OCI-LY7 (cell line): ENCODE data around the gene FADS6. TPM values are rescaled to one million over a fixed set of nuclear protein-coding genes. Genes with fewer than 3 reads are reported as not detected.

ENCODE experiments used
- Bru-seq: library from RNA; stranded (reverse); fragments of 400-500 nt; gene quantifications from one replicate; lab custom pipeline; 2021; lab: Mats Ljungman, UMichigan
- BruChase-seq, 2 experiments: library from RNA; stranded (reverse); fragments of 400-500 nt; gene quantifications; one replicate each; lab custom pipeline; 2021; lab: Mats Ljungman, UMichigan
- BruUV-seq: library from RNA; stranded (reverse); fragments of 400-500 nt; replicated peaks from 2 replicates; lab custom pipeline; 2021; lab: Mats Ljungman, UMichigan
- CTCF ChIA-PET: fragments of 300-600 bp; sonication (Branson Sonifier 250); formaldehyde crosslinking; loops from one replicate; lab custom pipeline; 2022; ENCODE audit warnings: antibody characterized with exemption; ENCODE audit not compliant: unreplicated experiment; lab: Charles Lee
- POLR2A ChIA-PET: fragments of 300-600 bp; sonication (Branson Sonifier 250); formaldehyde crosslinking; loops from one replicate; lab custom pipeline; 2022; ENCODE audit warnings: antibody characterized with exemption; lab: Charles Lee
- DNase-seq: peaks from one replicate; pipeline ENCODE4 v3.0.0-alpha.2; 2015; ENCODE audit warnings: low spot score
- H2AFZ ChIP-seq: fragments of 200-600 bp; sonication (generic), shearing (Covaris generic); 2 replicates; pipeline ENCODE4 v1.6.1; 2014; ENCODE audit warnings: mild to moderate bottlenecking, antibody characterized with exemption, low read length, moderate library complexity
- H3K27ac ChIP-seq: fragments of 200-600 bp; sonication (generic); 2 replicates; pipeline ENCODE4 v1.5.1; 2014; ENCODE audit warnings: mixed run types, low read depth, mild to moderate bottlenecking, moderate library complexity, low read length, inconsistent platforms; ENCODE audit not compliant: poor library complexity, severe bottlenecking
- H3K36me3 ChIP-seq: fragments of 200-600 bp; sonication (generic); 2 replicates; pipeline ENCODE4 v1.6.1; 2014; ENCODE audit warnings: mild to moderate bottlenecking, antibody characterized with exemption, low read length, moderate library complexity, mixed read lengths; ENCODE audit not compliant: insufficient read depth
- H3K4me1 ChIP-seq: fragments of 200-600 bp; sonication (generic); 2 replicates; pipeline ENCODE4 v1.5.1; 2014; ENCODE audit warnings: mild to moderate bottlenecking, low read length; ENCODE audit not compliant: insufficient read depth, poor library complexity, severe bottlenecking
- H3K4me2 ChIP-seq: fragments of 200-600 bp; sonication (generic); 2 replicates; pipeline ENCODE4 v1.6.1; 2014; ENCODE audit warnings: mild to moderate bottlenecking, low read length
- H3K4me3 ChIP-seq: fragments of 200-600 bp; sonication (generic); 2 replicates; pipeline ENCODE4 v1.5.1; 2014; ENCODE audit warnings: mild to moderate bottlenecking, low read depth, low read length; ENCODE audit not compliant: poor library complexity, severe bottlenecking
- H3K79me2 ChIP-seq: fragments of 200-600 bp; sonication (generic); 2 replicates; pipeline ENCODE4 v1.6.1; 2016; ENCODE audit warnings: low read depth, mild to moderate bottlenecking, low read length, moderate library complexity, mixed read lengths; ENCODE audit not compliant: insufficient read depth
- H3K9me2 ChIP-seq: fragments of 200-600 bp; sonication (generic); 2 replicates; pipeline ENCODE4 v1.6.1; 2016; ENCODE audit warnings: mild to moderate bottlenecking, low read length, mixed read lengths; ENCODE audit not compliant: insufficient read depth
- H3K9me3 ChIP-seq: fragments of 200-600 bp; sonication (generic); 2 replicates; pipeline ENCODE4 v1.6.1; 2014; ENCODE audit warnings: mild to moderate bottlenecking, mixed run types, low read length, mixed read lengths
- H4K20me1 ChIP-seq: fragments of 200-600 bp; sonication (generic); 2 replicates; pipeline ENCODE4 v1.6.1; 2014; ENCODE audit warnings: mild to moderate bottlenecking, antibody characterized with exemption, low read length, moderate library complexity, mixed read lengths; ENCODE audit not compliant: insufficient read depth
- CTCF ChIP-seq: fragments of 200-600 bp; sonication (generic); conservative IDR thresholded peaks from 2 replicates; pipeline ENCODE4 v1.5.1; 2014; ENCODE audit warnings: mild to moderate bottlenecking, antibody characterized with exemption, low read length, moderate library complexity, mixed read lengths
- EZH2phosphoT487 ChIP-seq: fragments of 200-600 bp; sonication (generic); IDR thresholded peaks from 2 replicates; pipeline ENCODE4 v1.6.1; 2018; ENCODE audit warnings: low read depth, borderline replicate concordance, mild to moderate bottlenecking, mixed run types, antibody characterized with exemption, low read length, moderate library complexity, mixed read lengths
- intact Hi-C: fragments of 100-400 bp; cut with micrococcal nuclease; formaldehyde crosslinking; loops from one replicate; pipeline ENCODE4 v1.10.0; 2022; ENCODE audit not compliant: unreplicated experiment
- long read RNA-seq: library from polyadenylated mRNA; stranded (forward); transcript quantifications from one replicate; pipeline ENCODE4 v2.0.0, GENCODE V29; 2022
- total RNA-seq, 2 experiments: library from RNA; depleted of rRNA in 1 of 2; stranded (reverse); fragments of >200 nt in 1 of 2; shearing (Covaris generic) in 1 of 2; gene quantifications; 2 replicates each; pipeline ENCODE4 v1.2.3, GENCODE V29; 2014 to 2022

FADS6 gene
- total RNA-seq (2014; rRNA removed; shearing (Covaris generic)) (not detected in 2 replicates), total RNA-seq (2022) (not detected in 2 replicates), Bru-seq, nascent RNA (not detected), BruChase-seq, experiment 1, labeled RNA remaining after a 6-hour chase (not detected), BruChase-seq, experiment 2, labeled RNA remaining after a 2-hour chase (not detected)
- long read RNA-seq, result 0 reads

GRCh38 chr17:74892974-74893911 is at the start of gene FADS6:
Gene FADS6 (minus strand): TSS chr17:74893633. CDS start chr17:74893595, 38 bp downstream.
- TF ChIP-seq CTCF, result no peak
- no peak for TF ChIP-seq EZH2phosphoT487
- Histone ChIP-seq H4K20me1 (no peaks in the 10 kb centered on the region), H3K4me2 (no peak within 1 kb of the TSS), H2AFZ (no peak within 1 kb of the TSS), H3K9me3 (no peaks in the 10 kb centered on the region), H3K27ac (no peak within 1 kb of the TSS), H3K9me2 (no peaks in the 10 kb centered on the region), H3K4me1 (no peaks in the 10 kb centered on the region), H3K79me2 (no peaks in the 10 kb centered on the region), H3K36me3 (no peaks in the 10 kb centered on the region), H3K4me3 (no peak within 1 kb of the TSS)
- ChIA-PET POLR2A (no interaction called here), CTCF (no interaction called here)
- DNase-seq, result no peak
- intact Hi-C loops, result no loop called here
- BruUV-seq, result no TSS peak

- POLR2A ChIA-PET, result no interaction called here
- peaks cover 5% of the 10 kb centered on the region for H3K4me1 ChIP-seq
- H3K4me2 ChIP-seq, result no peak overlapping the region
- H3K4me3 ChIP-seq, result no peak overlapping the region
- H2AFZ ChIP-seq, result no peak overlapping the region
- DNase-seq, result no peak
- H3K9me3 ChIP-seq, result no peaks in the 10 kb centered on the region
- intact Hi-C loops, result no loop called here
- CTCF ChIA-PET, result no interaction called here
- H4K20me1 ChIP-seq, result no peaks in the 10 kb centered on the region
- no peak overlapping the region for H3K27ac ChIP-seq
- TF ChIP-seq EZH2phosphoT487, result no peak
- no peak for TF ChIP-seq CTCF
- H3K9me2 ChIP-seq, result no peaks in the 10 kb centered on the region
- no TSS peak for BruUV-seq
- no peaks in the 10 kb centered on the region for H3K36me3 ChIP-seq
- no peaks in the 10 kb centered on the region for H3K79me2 ChIP-seq
Measured at GRCh38 chr17:74941128-74941725, 47.8 kb upstream of the FADS6 start.
